Measurements from ENCODE around the gene ADRM1.

The ADRM1 gene

GRCh38 chr20:62280303-62280702 lies 22.5 kb upstream of the ADRM1 start:
- DNase-seq (ENCODE audit: low read depth), result no peak

- DNase-seq (ENCODE audit: low read depth), result no peak
Observed at GRCh38 chr20:62281161-62281933, 21.4 kb upstream of the ADRM1 start.

GRCh38 chr20:62282103-62282502 lies 20.7 kb upstream of the ADRM1 start:
- no peak for DNase-seq (ENCODE audit: low read depth)

- no peak for DNase-seq (ENCODE audit: low read depth)
Observed at GRCh38 chr20:62282877-62283503, 19.8 kb upstream of the ADRM1 start.

GRCh38 chr20:62284448-62284847 lies 18.3 kb upstream of the ADRM1 start:
- no peak for DNase-seq (ENCODE audit: low read depth)

GRCh38 chr20:62285151-62285550 lies 17.6 kb upstream of the ADRM1 start:
- no peak for DNase-seq (ENCODE audit: low read depth)

- no peak for DNase-seq (ENCODE audit: low read depth)
Observed at GRCh38 chr20:62285722-62286121, 17.1 kb upstream of the ADRM1 start.

GRCh38 chr20:62286493-62287064 lies 16.2 kb upstream of the ADRM1 start:
- no peak for DNase-seq (ENCODE audit: low read depth)

GRCh38 chr20:62287129-62287528 lies 15.7 kb upstream of the ADRM1 start:
- no peak for DNase-seq (ENCODE audit: low read depth)

- no peak for DNase-seq (ENCODE audit: low read depth)
Observed at GRCh38 chr20:62287759-62288534, 14.8 kb upstream of the ADRM1 start.

GRCh38 chr20:62288535-62289105 lies 14.2 kb upstream of the ADRM1 start:
- DNase-seq (ENCODE audit: low read depth), result no peak

GRCh38 chr20:62289131-62289530 lies 13.7 kb upstream of the ADRM1 start:
- no peak for DNase-seq (ENCODE audit: low read depth)

- no peak for DNase-seq (ENCODE audit: low read depth)
Observed at GRCh38 chr20:62289898-62290297, 12.9 kb upstream of the ADRM1 start.

GRCh38 chr20:62291251-62292066 lies 11.3 kb upstream of the ADRM1 start:
- no peak for DNase-seq (ENCODE audit: low read depth)

- DNase-seq (ENCODE audit: low read depth), result no peak
Observed at GRCh38 chr20:62292108-62292507, 10.7 kb upstream of the ADRM1 start.

- no peak for DNase-seq (ENCODE audit: low read depth)
Observed at GRCh38 chr20:62293111-62293784, 9.5 kb upstream of the ADRM1 start.

GRCh38 chr20:62293946-62294345 lies 8.9 kb upstream of the ADRM1 start:
- no peak for DNase-seq (ENCODE audit: low read depth)

- DNase-seq (ENCODE audit: low read depth), result no peak
Observed at GRCh38 chr20:62294516-62294915, 8.3 kb upstream of the ADRM1 start.

GRCh38 chr20:62296724-62297448 lies 5.9 kb upstream of the ADRM1 start:
- no peak for DNase-seq (ENCODE audit: low read depth)
